ENCODE measurements around the gene PTPRD.
"Not testable (repeated sequence)": the region's sequence is repeated elsewhere in the genome, so short reads cannot be mapped to it uniquely, and the experiment has no call there.

PTPRD gene

GRCh38 chr9:9054354-9054992 is 1558.3 kb downstream of the PTPRD start:
- H3K4me3 ChIP-seq (ENCODE audit: low read length, poor library complexity, severe bottlenecking), result no peak overlapping the region
- no peaks in the 10 kb centered on the region for H3F3A ChIP-seq (ENCODE audit: low read depth)
- no peaks in the 10 kb centered on the region for H3K27me3 ChIP-seq (ENCODE audit: insufficient read depth, low read length, poor library complexity, severe bottlenecking)
- H3K36me3 ChIP-seq (ENCODE audit: insufficient read depth, low read length), result no peaks in the 10 kb centered on the region
- H3K4me2 ChIP-seq (ENCODE audit: low read depth, low read length, poor library complexity, severe bottlenecking), result no peak overlapping the region
- no peak for TF ChIP-seq CTCF (conservative IDR thresholded peaks at IDR 0.05; ENCODE audit: low read length)
- no peak for TF ChIP-seq EZH2phosphoT487 (IDR thresholded peaks at IDR 0.05; ENCODE audit: borderline replicate concordance)
- no peak overlapping the region for H2AFZ ChIP-seq (ENCODE audit: low read length)
- H3K9ac ChIP-seq (ENCODE audit: low read depth, low read length, poor library complexity, severe bottlenecking), result no peak overlapping the region
- no peaks in the 10 kb centered on the region for H3K79me2 ChIP-seq (ENCODE audit: insufficient read depth, low read length)
- H3K4me1 ChIP-seq (ENCODE audit: insufficient read depth, low read length, poor library complexity, severe bottlenecking), result no peaks in the 10 kb centered on the region
- H3K9me2 ChIP-seq (replicated peaks; ENCODE audit: low read depth, low read length), result no peaks in the 10 kb centered on the region
- no peaks in the 10 kb centered on the region for H4K20me1 ChIP-seq (ENCODE audit: insufficient read depth, low read length, poor library complexity, severe bottlenecking)
- H3K9me3 ChIP-seq (ENCODE audit: insufficient read depth, low read depth, low read length), result no peaks in the 10 kb centered on the region

GRCh38 chr9:9045572-9045971 is 1567.2 kb downstream of the PTPRD start:
- Histone ChIP-seq H3K9me2 (replicated peaks; ENCODE audit: low read depth, low read length) (no peaks in the 10 kb centered on the region), H3K4me3 (ENCODE audit: low read length, poor library complexity, severe bottlenecking) (no peak overlapping the region), H3K4me1 (ENCODE audit: insufficient read depth, low read length, poor library complexity, severe bottlenecking) (peaks cover 9% of the 10 kb centered on the region), H3K9ac (ENCODE audit: low read depth, low read length, poor library complexity, severe bottlenecking) (no peak overlapping the region), H4K20me1 (ENCODE audit: insufficient read depth, low read length, poor library complexity, severe bottlenecking) (no peaks in the 10 kb centered on the region), H3K27me3 (ENCODE audit: insufficient read depth, low read length, poor library complexity, severe bottlenecking) (no peaks in the 10 kb centered on the region), H3F3A (ENCODE audit: low read depth) (no peaks in the 10 kb centered on the region), H3K9me3 (ENCODE audit: insufficient read depth, low read depth, low read length) (no peaks in the 10 kb centered on the region), H3K4me2 (ENCODE audit: low read depth, low read length, poor library complexity, severe bottlenecking) (no peak overlapping the region), H3K36me3 (ENCODE audit: insufficient read depth, low read length) (no peaks in the 10 kb centered on the region), H3K79me2 (ENCODE audit: insufficient read depth, low read length) (no peaks in the 10 kb centered on the region), H2AFZ (ENCODE audit: low read length) (no peak overlapping the region)
- TF ChIP-seq EZH2phosphoT487 (IDR thresholded peaks at IDR 0.05; ENCODE audit: borderline replicate concordance) (no peak), CTCF (conservative IDR thresholded peaks at IDR 0.05; ENCODE audit: low read length) (no peak)

- Histone ChIP-seq H3K4me2 (ENCODE audit: low read depth, low read length, poor library complexity, severe bottlenecking) (no peak overlapping the region), H3K4me1 (ENCODE audit: insufficient read depth, low read length, poor library complexity, severe bottlenecking) (peaks cover 9% of the 10 kb centered on the region), H3K9me2 (replicated peaks; ENCODE audit: low read depth, low read length) (no peaks in the 10 kb centered on the region), H3K27me3 (ENCODE audit: insufficient read depth, low read length, poor library complexity, severe bottlenecking) (no peaks in the 10 kb centered on the region), H3K9ac (ENCODE audit: low read depth, low read length, poor library complexity, severe bottlenecking) (no peak overlapping the region), H2AFZ (ENCODE audit: low read length) (no peak overlapping the region), H3K9me3 (ENCODE audit: insufficient read depth, low read depth, low read length) (no peaks in the 10 kb centered on the region), H4K20me1 (ENCODE audit: insufficient read depth, low read length, poor library complexity, severe bottlenecking) (no peaks in the 10 kb centered on the region), H3K36me3 (ENCODE audit: insufficient read depth, low read length) (no peaks in the 10 kb centered on the region), H3K4me3 (ENCODE audit: low read length, poor library complexity, severe bottlenecking) (no peak overlapping the region), H3K79me2 (ENCODE audit: insufficient read depth, low read length) (no peaks in the 10 kb centered on the region), H3F3A (ENCODE audit: low read depth) (no peaks in the 10 kb centered on the region)
- TF ChIP-seq CTCF (conservative IDR thresholded peaks at IDR 0.05; ENCODE audit: low read length) (no peak), EZH2phosphoT487 (IDR thresholded peaks at IDR 0.05; ENCODE audit: borderline replicate concordance) (no peak)
Measured at GRCh38 chr9:9045072-9045471, 1567.7 kb downstream of the PTPRD start.

- H4K20me1 ChIP-seq (ENCODE audit: insufficient read depth, low read length, poor library complexity, severe bottlenecking); H3K79me2 ChIP-seq (ENCODE audit: insufficient read depth, low read length); H3K9me3 ChIP-seq (ENCODE audit: insufficient read depth, low read depth, low read length); H3F3A ChIP-seq (ENCODE audit: low read depth); H3K4me3 ChIP-seq (ENCODE audit: low read length, poor library complexity, severe bottlenecking); H3K4me1 ChIP-seq (ENCODE audit: insufficient read depth, low read length, poor library complexity, severe bottlenecking); H2AFZ ChIP-seq (ENCODE audit: low read length); H3K9ac ChIP-seq (ENCODE audit: low read depth, low read length, poor library complexity, severe bottlenecking); H3K27me3 ChIP-seq (ENCODE audit: insufficient read depth, low read length, poor library complexity, severe bottlenecking); H3K4me2 ChIP-seq (ENCODE audit: low read depth, low read length, poor library complexity, severe bottlenecking); H3K36me3 ChIP-seq (ENCODE audit: insufficient read depth, low read length); H3K9me2 ChIP-seq (replicated peaks; ENCODE audit: low read depth, low read length): not testable (repeated sequence)
Measured at GRCh38 chr9:9043788-9044187, 1569.0 kb downstream of the PTPRD start.

Data from Loucy (cell line).